K562 (cell line): ENCODE measurements around the gene ODF2. TPM values are rescaled to one million over a fixed set of nuclear protein-coding genes. Genes with fewer than 3 reads are reported as not detected.

Experiments
- ADNP ChIP-seq: fragments of 200-800 bp; sonication (Bioruptor generic); IDR thresholded peaks from 2 replicates; pipeline ENCODE4 v1.6.1; 2016; ENCODE audit warnings: missing genetic modification characterization, missing compliant biosample characterization
- ARNT ChIP-seq, 2 experiments: fragments of 450-650 bp; IDR thresholded peaks; 2 replicates each; pipeline ENCODE4 v1.6.1; 2016; ENCODE audit warnings: mild to moderate bottlenecking in 1 of 2
- ATF2 ChIP-seq: sonication (generic); formaldehyde crosslinking; IDR thresholded peaks from 2 replicates; pipeline ENCODE4 v1.8.1; 2022; ENCODE audit warnings: missing genetic modification reagents
- EHMT2 ChIP-seq: fragments of 450-650 bp; IDR thresholded peaks from 2 replicates; pipeline ENCODE4 v1.6.1; 2018; ENCODE audit warnings: antibody characterized with exemption
- FOXA3 ChIP-seq, 2 experiments: fragments of 450-650 bp in 1 of 2; sonication (generic) in 1 of 2; formaldehyde crosslinking; IDR thresholded peaks in 1 of 2; conservative IDR thresholded peaks in 1 of 2; 2 replicates each; pipeline versions ENCODE4 v1.4.0 to v1.8.0; 2020 to 2022; ENCODE audit warnings: mild to moderate bottlenecking in 2 of 2, missing genetic modification reagents in 1 of 2
- HDAC3 ChIP-seq: fragments of 450-650 bp; IDR thresholded peaks from 2 replicates; pipeline ENCODE4 v1.6.1; 2018; ENCODE audit warnings: borderline replicate concordance, mild to moderate bottlenecking, moderate library complexity; ENCODE audit not compliant: partially characterized antibody
- MAX ChIP-seq: sonication (generic); formaldehyde crosslinking; IDR thresholded peaks from 2 replicates; pipeline ENCODE4 v1.9.0; 2022; ENCODE audit warnings: mild to moderate bottlenecking, missing genetic modification reagents
- MITF ChIP-seq: IDR thresholded peaks from 2 replicates; pipeline ENCODE4 v1.6.1; 2014; ENCODE audit warnings: antibody characterized with exemption
- NEUROD1 ChIP-seq: fragments of 150-350 bp; IDR thresholded peaks from 2 replicates; pipeline ENCODE4 v1.6.1; 2014; ENCODE audit warnings: borderline replicate concordance, low read length, low read depth; ENCODE audit not compliant: partially characterized antibody
- NFATC3 ChIP-seq: fragments of 450-650 bp; IDR thresholded peaks from 2 replicates; pipeline ENCODE4 v1.6.1; 2017; ENCODE audit warnings: mild to moderate bottlenecking
- NFIX ChIP-seq: fragments of 250-450 bp; sonication (Bioruptor Pico); IDR thresholded peaks from 2 replicates; pipeline ENCODE4 v1.4.0; 2020; ENCODE audit warnings: low read depth, mild to moderate bottlenecking, moderate library complexity
- PYGO2 ChIP-seq: fragments of 450-650 bp; IDR thresholded peaks from 2 replicates; pipeline ENCODE4 v1.6.1; 2016; ENCODE audit warnings: mild to moderate bottlenecking, missing genetic modification characterization, moderate library complexity, missing compliant biosample characterization
- RBFOX2 ChIP-seq: fragments of 200-400 bp; formaldehyde crosslinking; IDR thresholded peaks from 2 replicates; pipeline ENCODE4 v1.6.1; 2017; ENCODE audit warnings: low read depth, mild to moderate bottlenecking, low read length, moderate library complexity
- RERE ChIP-seq: sonication (generic); formaldehyde crosslinking; IDR thresholded peaks from 2 replicates; pipeline ENCODE4 v1.8.0; 2023; ENCODE audit warnings: missing genetic modification reagents, mild to moderate bottlenecking, borderline replicate concordance
- RHOXF2B ChIP-seq: fragments of 250-450 bp; sonication (Bioruptor Pico); conservative IDR thresholded peaks from 2 replicates; pipeline ENCODE4 v1.5.1; 2021
- SOX6 ChIP-seq: fragments of 450-650 bp; IDR thresholded peaks from 2 replicates; pipeline ENCODE4 v1.6.1; 2014; ENCODE audit warnings: mild to moderate bottlenecking
- SP2 ChIP-seq: IDR thresholded peaks from 2 replicates; pipeline ENCODE4 v1.6.1; 2011; ENCODE audit warnings: mild to moderate bottlenecking, low read depth, low read length, moderate library complexity; ENCODE audit not compliant: poor library complexity, severe bottlenecking; ENCODE audit errors: extremely low read depth
- TARDBP ChIP-seq: fragments of 450-650 bp; IDR thresholded peaks from 2 replicates; pipeline ENCODE4 v1.6.1; 2016
- TRIM28 ChIP-seq: fragments of 450-650 bp; IDR thresholded peaks from 2 replicates; pipeline ENCODE4 v1.6.1; 2017
- ZNF140 ChIP-seq: fragments of 250-450 bp; sonication (Bioruptor Pico); IDR thresholded peaks from 2 replicates; pipeline ENCODE4 v1.8.0; 2021; ENCODE audit warnings: moderate library complexity, mild to moderate bottlenecking, inconsistent platforms
- polyA plus RNA-seq, 8 experiments: library from polyadenylated mRNA; depleted of rRNA in 4 of 8; stranded (reverse) in 5 of 8; unstranded in 3 of 8; fragments of >200 nt; fragmentation: Nextera tagmentation in 2 of 8; fragmentation: Illumina TruSeq in 1 of 8; extraction: Ambion mirVana in 2 of 8; extraction: Trizol in 1 of 8; gene quantifications; 2 replicates each; pipeline versions ENCODE4 v1.2.1 to v1.2.3, GENCODE V29; 2011 to 2014; ENCODE audit warnings: inconsistent platforms in 1 of 8, missing spikeins in 1 of 8
- total RNA-seq, 7 experiments: library from RNA; depleted of rRNA in 6 of 7; stranded (reverse); fragments of >200 nt in 6 of 7; fragmentation: Illumina TruSeq in 2 of 7; extraction: Trizol in 2 of 7; gene quantifications; 2 replicates each; pipeline versions ENCODE4 v1.2.1 to v1.2.3, GENCODE V29; 2011 to 2021; ENCODE audit warnings: low replicate concordance in 1 of 7

ODF2 gene
- total and polyA plus RNA-seq, 9 of the 15 experiments (the other 6 are each of a cell fraction or from before 2014, with no cell fraction given) = 16.5 to 83.2 (median 69.7) TPM

- TF ChIP-seq RERE = no peak
- no peak for TF ChIP-seq EHMT2
- no peak for TF ChIP-seq SP2
- TF ChIP-seq RBFOX2 = peak; percentile 73
- no peak for TF ChIP-seq NFIX
- no peak for TF ChIP-seq ATF2 (CRISPR knock-in tag)
- TF ChIP-seq NFATC3 = no peak
- TF ChIP-seq ADNP (tag) = no peak
- no peak for TF ChIP-seq TRIM28
- no peak for TF ChIP-seq HDAC3
- no peak for TF ChIP-seq ZNF140 (CRISPR knock-in tag)
- TF ChIP-seq FOXA3 (CRISPR knock-in tag; conservative IDR thresholded peaks at IDR 0.05 in 1 of 2, IDR thresholded peaks at IDR 0.05 in 1 of 2) = no peak
- TF ChIP-seq MAX = 0 out of 2 replicates have a peak, but pooled peaks have one; percentile 31
- no peak for TF ChIP-seq TARDBP
- TF ChIP-seq PYGO2 (tag) = no peak
- TF ChIP-seq NEUROD1 = no peak
- TF ChIP-seq RHOXF2B (CRISPR knock-in tag) = no peak
- no peak for TF ChIP-seq SOX6
- no peak for TF ChIP-seq ARNT (IDR thresholded peaks at IDR 0.05)
- no peak for TF ChIP-seq MITF
Measured at GRCh38 chr9:128456613-128457061, 831 bp downstream of the ODF2 start (continued).
